ENCODE data around the gene GLB1L2.

GLB1L2 gene

GRCh38 chr11:134402910-134403309, 71.1 kb downstream of the GLB1L2 start:
- Histone ChIP-seq H2BK5ac (ENCODE audit: low read depth, low read length, poor library complexity) (no peak overlapping the region), H3K23ac (ENCODE audit: low read length) (no peak overlapping the region), H2BK120ac (ENCODE audit: insufficient read depth, low read length, poor library complexity) (no peak overlapping the region), H3K9ac (ENCODE audit: low read length) (no peak overlapping the region), H4K8ac (ENCODE audit: low read depth, low read length) (no peak overlapping the region), H2AFZ (ENCODE audit: insufficient read depth, low read length, poor library complexity) (no peak overlapping the region), H3K9me3 (ENCODE audit: insufficient read depth, low read depth, low read length) (no peaks in the 10 kb centered on the region), H3K4me1 (ENCODE audit: control insufficient read depth in 1 of 2, insufficient read depth in 2 of 2, low read length in 2 of 2) (no peaks in the 10 kb centered on the region), H3K4ac (ENCODE audit: low read depth, low read length) (no peak overlapping the region), H3K27me3 (ENCODE audit: insufficient read depth, low read length) (no peaks in the 10 kb centered on the region), H3K18ac (ENCODE audit: low read length) (no peak overlapping the region), H3K36me3 (ENCODE audit: control insufficient read depth in 1 of 2, insufficient read depth in 2 of 2, low read length in 2 of 2) (no peaks in the 10 kb centered on the region), H3K14ac (ENCODE audit: low read length) (no peak overlapping the region), H2BK12ac (ENCODE audit: low read length) (no peak overlapping the region), H3K79me1 (ENCODE audit: low read length) (no peaks in the 10 kb centered on the region), H4K12ac (ENCODE audit: low read depth, low read length) (no peak overlapping the region), H3K4me2 (ENCODE audit: low read length) (no peak overlapping the region), H2AK5ac (ENCODE audit: low read length) (no peak overlapping the region), H4K91ac (ENCODE audit: low read depth, low read length) (no peak overlapping the region), H3K79me2 (ENCODE audit: control insufficient read depth, insufficient read depth, low read length, poor library complexity) (no peaks in the 10 kb centered on the region), H3K4me3 (ENCODE audit: low read depth, low read length) (no peak overlapping the region), H3K27ac (ENCODE audit: low read depth, low read length) (no peak overlapping the region)
- WGBS (ENCODE audit: extremely low coverage, insufficient coverage, insufficient read length): no CpG with 5 or more reads among the region's 12 CpGs
- no peak for DNase-seq

DNA sequence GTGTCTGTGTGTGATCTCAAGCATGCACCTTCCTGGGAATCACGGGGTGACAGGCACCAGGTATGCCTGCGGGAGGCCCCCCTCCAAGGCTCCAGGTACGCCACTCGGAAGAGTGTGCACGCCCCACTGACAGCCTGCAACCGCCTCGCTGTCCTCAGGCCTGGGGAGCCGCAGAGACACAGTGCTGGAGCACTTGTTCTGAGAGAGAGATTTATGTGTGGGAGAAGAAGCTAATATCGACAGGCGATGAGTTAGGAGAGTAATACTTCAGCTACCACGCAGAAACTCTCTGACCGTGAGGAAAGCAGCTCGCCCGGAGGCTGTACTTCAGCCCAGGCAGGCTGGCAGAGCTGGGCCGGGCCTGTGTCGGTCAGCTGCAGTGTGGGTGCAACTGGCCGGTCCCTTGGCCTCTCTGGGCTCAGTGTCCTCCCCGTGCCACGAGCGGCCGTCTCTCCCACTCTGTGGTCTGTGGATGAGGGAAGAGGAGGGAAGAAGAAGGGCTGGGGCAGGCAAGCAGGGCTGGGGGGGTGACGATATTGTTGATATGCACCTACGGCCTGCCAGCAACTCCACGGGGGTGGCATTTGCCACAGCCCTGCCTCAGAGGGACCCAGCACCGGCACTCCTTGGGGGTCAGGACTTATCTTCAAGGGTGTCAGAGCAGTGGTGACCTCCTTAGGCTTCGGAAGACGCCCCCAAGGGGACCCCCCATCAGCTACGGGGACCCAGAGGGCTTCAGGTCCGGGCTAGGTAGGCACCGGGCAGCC, 73.0 kb downstream of the GLB1L2 start:
- Histone ChIP-seq H3K9ac (ENCODE audit: low read length) (no peak overlapping the region), H3K23ac (ENCODE audit: low read length) (no peak overlapping the region), H3K27ac (ENCODE audit: low read depth, low read length) (no peak overlapping the region), H3K4me1 (ENCODE audit: control insufficient read depth in 1 of 2, insufficient read depth in 2 of 2, low read length in 2 of 2) (no peaks in the 10 kb centered on the region), H3K9me3 (ENCODE audit: insufficient read depth, low read depth, low read length) (no peaks in the 10 kb centered on the region), H3K4ac (ENCODE audit: low read depth, low read length) (no peak overlapping the region), H3K4me2 (ENCODE audit: low read length) (no peak overlapping the region), H2BK12ac (ENCODE audit: low read length) (no peak overlapping the region), H3K36me3 (ENCODE audit: control insufficient read depth in 1 of 2, insufficient read depth in 2 of 2, low read length in 2 of 2) (no peaks in the 10 kb centered on the region), H2BK120ac (ENCODE audit: insufficient read depth, low read length, poor library complexity) (no peak overlapping the region), H2BK5ac (ENCODE audit: low read depth, low read length, poor library complexity) (no peak overlapping the region), H3K27me3 (ENCODE audit: insufficient read depth, low read length) (peaks cover 3% of the 10 kb centered on the region), H4K91ac (ENCODE audit: low read depth, low read length) (no peak overlapping the region), H3K18ac (ENCODE audit: low read length) (no peak overlapping the region), H3K79me2 (ENCODE audit: control insufficient read depth, insufficient read depth, low read length, poor library complexity) (no peaks in the 10 kb centered on the region), H3K14ac (ENCODE audit: low read length) (no peak overlapping the region), H2AFZ (ENCODE audit: insufficient read depth, low read length, poor library complexity) (no peak overlapping the region), H3K4me3 (ENCODE audit: low read depth, low read length) (peak overlapping the region; percentile 6), H4K12ac (ENCODE audit: low read depth, low read length) (no peak overlapping the region), H4K8ac (ENCODE audit: low read depth, low read length) (no peak overlapping the region), H2AK5ac (ENCODE audit: low read length) (no peak overlapping the region), H3K79me1 (ENCODE audit: low read length) (no peaks in the 10 kb centered on the region)
- DNase-seq: no peak
- WGBS (ENCODE audit: extremely low coverage, insufficient coverage, insufficient read length): no CpG with 5 or more reads among the region's 30 CpGs

DNA sequence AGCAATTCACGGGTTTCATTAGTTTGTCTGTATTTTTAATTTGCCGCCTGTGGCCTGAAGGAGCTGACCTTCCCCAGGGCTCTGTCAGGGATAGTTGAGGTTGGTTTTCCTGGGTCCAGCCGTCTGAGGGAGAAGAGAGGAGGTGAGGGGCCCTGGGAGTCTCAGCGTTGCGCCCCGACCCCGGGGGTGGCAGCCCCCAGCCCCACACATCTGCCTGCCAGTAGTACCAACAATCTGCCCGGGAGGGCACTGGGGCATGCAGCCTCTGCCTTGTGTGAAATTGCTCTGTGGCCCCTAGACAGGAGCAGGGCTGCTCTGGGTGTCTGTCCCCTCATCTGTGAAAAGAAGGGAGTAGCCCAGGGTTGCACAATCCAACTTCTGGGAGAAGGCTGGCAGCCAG, 73.6 kb downstream of the GLB1L2 start:
- H4K12ac ChIP-seq (ENCODE audit: low read depth, low read length): no peak overlapping the region
- no peak overlapping the region for H3K14ac ChIP-seq (ENCODE audit: low read length)
- H3K27me3 ChIP-seq (ENCODE audit: insufficient read depth, low read length): peaks cover 4% of the 10 kb centered on the region
- no peak overlapping the region for H2AFZ ChIP-seq (ENCODE audit: insufficient read depth, low read length, poor library complexity)
- H3K27ac ChIP-seq (ENCODE audit: low read depth, low read length): no peak overlapping the region
- H3K4me2 ChIP-seq (ENCODE audit: low read length): no peak overlapping the region
- no peak overlapping the region for H3K18ac ChIP-seq (ENCODE audit: low read length)
- H3K4me3 ChIP-seq (ENCODE audit: low read depth, low read length): no peak overlapping the region
- H3K4ac ChIP-seq (ENCODE audit: low read depth, low read length): no peak overlapping the region
- no peaks in the 10 kb centered on the region for H3K79me1 ChIP-seq (ENCODE audit: low read length)
- no peaks in the 10 kb centered on the region for H3K4me1 ChIP-seq (ENCODE audit: control insufficient read depth in 1 of 2, insufficient read depth in 2 of 2, low read length in 2 of 2)
- H2BK12ac ChIP-seq (ENCODE audit: low read length): no peak overlapping the region
- H2BK120ac ChIP-seq (ENCODE audit: insufficient read depth, low read length, poor library complexity): no peak overlapping the region
- no peak overlapping the region for H3K23ac ChIP-seq (ENCODE audit: low read length)
- H3K9me3 ChIP-seq (ENCODE audit: insufficient read depth, low read depth, low read length): no peaks in the 10 kb centered on the region
- no peak overlapping the region for H2BK5ac ChIP-seq (ENCODE audit: low read depth, low read length, poor library complexity)
- H3K9ac ChIP-seq (ENCODE audit: low read length): no peak overlapping the region
- no peaks in the 10 kb centered on the region for H3K79me2 ChIP-seq (ENCODE audit: control insufficient read depth, insufficient read depth, low read length, poor library complexity)
- H4K8ac ChIP-seq (ENCODE audit: low read depth, low read length): no peak overlapping the region
- no peak for DNase-seq
- no peak overlapping the region for H4K91ac ChIP-seq (ENCODE audit: low read depth, low read length)
- no CpG with 5 or more reads among the region's 8 CpGs for WGBS (ENCODE audit: extremely low coverage, insufficient coverage, insufficient read length)
- no peaks in the 10 kb centered on the region for H3K36me3 ChIP-seq (ENCODE audit: control insufficient read depth in 1 of 2, insufficient read depth in 2 of 2, low read length in 2 of 2)
- H2AK5ac ChIP-seq (ENCODE audit: low read length): no peak overlapping the region

GRCh38 chr11:134405841-134406240, 74.1 kb downstream of the GLB1L2 start:
- Histone ChIP-seq H4K91ac (ENCODE audit: low read depth, low read length) (no peak overlapping the region), H4K8ac (ENCODE audit: low read depth, low read length) (no peak overlapping the region), H3K79me2 (ENCODE audit: control insufficient read depth, insufficient read depth, low read length, poor library complexity) (no peaks in the 10 kb centered on the region), H2AK5ac (ENCODE audit: low read length) (no peak overlapping the region), H3K4ac (ENCODE audit: low read depth, low read length) (no peak overlapping the region), H4K12ac (ENCODE audit: low read depth, low read length) (no peak overlapping the region), H3K27ac (ENCODE audit: low read depth, low read length) (no peak overlapping the region), H3K18ac (ENCODE audit: low read length) (no peak overlapping the region), H2AFZ (ENCODE audit: insufficient read depth, low read length, poor library complexity) (no peak overlapping the region), H3K27me3 (ENCODE audit: insufficient read depth, low read length) (peaks cover 8% of the 10 kb centered on the region), H3K36me3 (ENCODE audit: control insufficient read depth in 1 of 2, insufficient read depth in 2 of 2, low read length in 2 of 2) (no peaks in the 10 kb centered on the region), H3K4me3 (ENCODE audit: low read depth, low read length) (no peak overlapping the region), H3K9ac (ENCODE audit: low read length) (no peak overlapping the region), H2BK5ac (ENCODE audit: low read depth, low read length, poor library complexity) (no peak overlapping the region), H3K14ac (ENCODE audit: low read length) (no peak overlapping the region), H3K79me1 (ENCODE audit: low read length) (no peaks in the 10 kb centered on the region), H3K4me1 (ENCODE audit: control insufficient read depth in 1 of 2, insufficient read depth in 2 of 2, low read length in 2 of 2) (no peaks in the 10 kb centered on the region), H2BK12ac (ENCODE audit: low read length) (no peak overlapping the region), H2BK120ac (ENCODE audit: insufficient read depth, low read length, poor library complexity) (no peak overlapping the region), H3K23ac (ENCODE audit: low read length) (no peak overlapping the region), H3K4me2 (ENCODE audit: low read length) (no peak overlapping the region), H3K9me3 (ENCODE audit: insufficient read depth, low read depth, low read length) (peaks cover 3% of the 10 kb centered on the region)
- WGBS (ENCODE audit: extremely low coverage, insufficient coverage, insufficient read length): no CpG with 5 or more reads among the region's 9 CpGs
- DNase-seq: no peak

All from trophoblast cell (in vitro differentiated cells and primary cell).